ENCODE measurements around the gene FARP2. TPM values are rescaled to one million over a fixed set of nuclear protein-coding genes. Genes with fewer than 3 reads are reported as not detected.

Gene FARP2
- total RNA-seq, 4 donors from 2014 or later = 70.0 to 185 (median 95.5) TPM

DNA sequence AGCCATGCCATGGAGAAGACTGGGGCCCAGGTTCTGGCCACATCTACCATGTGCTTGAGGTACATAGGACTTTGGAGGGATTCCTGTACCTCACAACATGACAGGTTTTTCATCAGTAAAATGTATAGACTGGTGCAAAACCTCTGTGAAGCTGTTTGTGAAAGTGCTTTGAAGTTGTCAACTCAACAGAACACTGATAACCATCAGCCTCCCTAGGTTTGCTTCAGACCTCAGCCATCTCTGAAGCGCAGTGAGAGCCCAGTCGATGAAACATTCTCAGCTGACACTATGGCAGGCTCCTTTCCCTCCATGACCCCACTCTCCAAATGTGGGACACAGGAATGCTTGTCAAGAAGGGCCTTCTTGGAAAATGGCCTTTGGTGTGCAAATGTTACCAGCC, 113.7 kb downstream of the FARP2 start:
- H3K4me1 ChIP-seq = no peaks in the 10 kb centered on the region
- 79% methylated on average over 2 of the region's 2 CpGs for WGBS
- no peaks in the 10 kb centered on the region for H3K27me3 ChIP-seq
- no peak for TF ChIP-seq POLR2A (IDR thresholded peaks at IDR 0.05)
- no peak for TF ChIP-seq POLR2AphosphoS5 (IDR thresholded peaks at IDR 0.05)
- TF ChIP-seq EP300 (IDR thresholded peaks at IDR 0.05) = no peak
- TF ChIP-seq, protein P1, sequence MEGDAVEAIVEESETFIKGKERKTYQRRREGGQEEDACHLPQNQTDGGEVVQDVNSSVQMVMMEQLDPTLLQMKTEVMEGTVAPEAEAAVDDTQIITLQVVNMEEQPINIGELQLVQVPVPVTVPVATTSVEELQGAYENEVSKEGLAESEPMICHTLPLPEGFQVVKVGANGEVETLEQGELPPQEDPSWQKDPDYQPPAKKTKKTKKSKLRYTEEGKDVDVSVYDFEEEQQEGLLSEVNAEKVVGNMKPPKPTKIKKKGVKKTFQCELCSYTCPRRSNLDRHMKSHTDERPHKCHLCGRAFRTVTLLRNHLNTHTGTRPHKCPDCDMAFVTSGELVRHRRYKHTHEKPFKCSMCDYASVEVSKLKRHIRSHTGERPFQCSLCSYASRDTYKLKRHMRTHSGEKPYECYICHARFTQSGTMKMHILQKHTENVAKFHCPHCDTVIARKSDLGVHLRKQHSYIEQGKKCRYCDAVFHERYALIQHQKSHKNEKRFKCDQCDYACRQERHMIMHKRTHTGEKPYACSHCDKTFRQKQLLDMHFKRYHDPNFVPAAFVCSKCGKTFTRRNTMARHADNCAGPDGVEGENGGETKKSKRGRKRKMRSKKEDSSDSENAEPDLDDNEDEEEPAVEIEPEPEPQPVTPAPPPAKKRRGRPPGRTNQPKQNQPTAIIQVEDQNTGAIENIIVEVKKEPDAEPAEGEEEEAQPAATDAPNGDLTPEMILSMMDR (IDR thresholded peaks at IDR 0.05) = no peak
- H3K9me3 ChIP-seq = no peaks in the 10 kb centered on the region
- no peak for DNase-seq (ENCODE audit: low spot score in 2 of 2)
- H3K4me3 ChIP-seq = no peak overlapping the region
- peaks cover 32% of the 10 kb centered on the region for H3K36me3 ChIP-seq
- no peak overlapping the region for H3K27ac ChIP-seq

DNA sequence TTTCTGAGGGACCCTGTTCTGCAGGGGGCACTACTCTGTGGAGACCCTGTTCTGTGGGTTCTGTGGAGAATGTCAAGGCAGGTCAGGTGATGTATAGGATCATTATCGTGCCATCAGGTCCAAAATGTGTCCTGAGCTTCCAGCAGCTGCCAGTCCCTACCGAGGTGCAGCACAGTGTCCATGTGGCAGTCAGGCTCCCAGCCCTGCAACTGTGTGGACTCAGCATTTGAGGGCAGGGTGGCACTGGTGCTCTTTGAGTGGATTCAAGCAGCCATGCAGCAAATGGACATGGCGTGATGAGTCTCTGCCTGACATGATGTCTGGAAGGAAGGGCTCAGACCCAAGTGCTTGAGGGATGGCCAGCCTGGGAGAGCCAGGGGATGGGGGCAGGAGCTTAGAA, 117.3 kb downstream of the FARP2 start:
- no peak for DNase-seq (ENCODE audit: low spot score in 2 of 2)
- no peaks in the 10 kb centered on the region for H3K9me3 ChIP-seq
- H3K36me3 ChIP-seq = peaks cover 25% of the 10 kb centered on the region
- H3K4me1 ChIP-seq = no peaks in the 10 kb centered on the region
- no peak overlapping the region for H3K27ac ChIP-seq
- H3K4me3 ChIP-seq = no peak overlapping the region
- TF ChIP-seq POLR2AphosphoS5 (IDR thresholded peaks at IDR 0.05) = no peak
- TF ChIP-seq EP300 (IDR thresholded peaks at IDR 0.05) = no peak
- TF ChIP-seq, protein P1 (IDR thresholded peaks at IDR 0.05) = no peak
- TF ChIP-seq POLR2A (IDR thresholded peaks at IDR 0.05) = no peak
- H3K27me3 ChIP-seq = no peaks in the 10 kb centered on the region
- 100% methylated on average over 1 of the region's 3 CpGs for WGBS

DNA sequence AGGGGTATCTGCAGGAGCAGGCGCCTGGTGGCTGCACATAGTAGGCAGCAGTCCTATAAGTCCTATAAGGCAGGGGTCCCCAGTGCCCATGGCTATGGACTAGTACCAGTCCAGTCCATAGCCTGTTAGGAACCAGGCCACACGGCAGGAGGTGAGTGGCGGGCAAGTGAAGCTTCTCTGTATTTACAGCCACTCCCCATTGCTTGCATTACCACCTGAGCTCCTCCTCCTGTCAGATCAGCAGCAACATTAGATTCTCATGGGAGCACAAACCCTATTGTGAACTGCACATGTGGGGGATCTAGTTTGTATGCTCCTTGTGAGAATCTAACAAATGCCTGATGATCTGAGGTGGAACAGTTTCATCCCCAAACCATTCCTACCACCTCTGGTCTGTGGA, 119.2 kb downstream of the FARP2 start:
- DNase-seq (ENCODE audit: low spot score in 2 of 2) = no peak
- H3K4me1 ChIP-seq = no peaks in the 10 kb centered on the region
- H3K4me3 ChIP-seq = no peak overlapping the region
- TF ChIP-seq EP300 (IDR thresholded peaks at IDR 0.05) (no peak), POLR2A (IDR thresholded peaks at IDR 0.05) (no peak), POLR2AphosphoS5 (IDR thresholded peaks at IDR 0.05) (no peak)
- TF ChIP-seq, protein P1 (IDR thresholded peaks at IDR 0.05) = no peak
- peaks cover 27% of the 10 kb centered on the region for H3K36me3 ChIP-seq
- H3K27ac ChIP-seq = no peak overlapping the region
- no peaks in the 10 kb centered on the region for H3K27me3 ChIP-seq
- H3K9me3 ChIP-seq = no peaks in the 10 kb centered on the region
- WGBS = 67% methylated on average over 1 of the region's 3 CpGs

DNA sequence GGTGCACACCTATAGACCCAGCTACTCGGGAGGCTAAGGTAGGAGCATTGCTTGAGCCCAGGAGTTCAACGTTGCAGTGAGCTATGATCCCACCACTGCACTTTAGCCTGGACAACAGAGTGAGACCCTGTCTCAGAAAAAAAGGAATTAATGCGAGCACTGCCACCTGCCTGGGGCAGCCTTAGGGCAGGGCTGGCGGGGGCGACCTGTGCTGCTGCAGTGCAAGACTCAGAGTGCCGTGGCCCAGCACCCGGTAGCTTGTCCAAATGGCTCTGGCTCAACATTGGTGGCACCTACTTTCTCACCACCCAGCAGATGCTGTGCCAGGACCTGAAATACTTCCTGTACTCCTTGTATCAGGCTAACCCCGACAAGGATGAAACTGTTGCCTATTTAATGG, 122.1 kb downstream of the FARP2 start:
- Histone ChIP-seq H3K27ac (no peak overlapping the region), H3K27me3 (no peaks in the 10 kb centered on the region), H3K36me3 (peaks cover 29% of the 10 kb centered on the region), H3K9me3 (no peaks in the 10 kb centered on the region), H3K4me3 (no peak overlapping the region), H3K4me1 (no peaks in the 10 kb centered on the region)
- no peak for DNase-seq (ENCODE audit: low spot score in 2 of 2)
- TF ChIP-seq POLR2AphosphoS5 (IDR thresholded peaks at IDR 0.05) = no peak
- no peak for TF ChIP-seq EP300 (IDR thresholded peaks at IDR 0.05)
- 95% methylated on average over 7 of the region's 8 CpGs for WGBS

DNA sequence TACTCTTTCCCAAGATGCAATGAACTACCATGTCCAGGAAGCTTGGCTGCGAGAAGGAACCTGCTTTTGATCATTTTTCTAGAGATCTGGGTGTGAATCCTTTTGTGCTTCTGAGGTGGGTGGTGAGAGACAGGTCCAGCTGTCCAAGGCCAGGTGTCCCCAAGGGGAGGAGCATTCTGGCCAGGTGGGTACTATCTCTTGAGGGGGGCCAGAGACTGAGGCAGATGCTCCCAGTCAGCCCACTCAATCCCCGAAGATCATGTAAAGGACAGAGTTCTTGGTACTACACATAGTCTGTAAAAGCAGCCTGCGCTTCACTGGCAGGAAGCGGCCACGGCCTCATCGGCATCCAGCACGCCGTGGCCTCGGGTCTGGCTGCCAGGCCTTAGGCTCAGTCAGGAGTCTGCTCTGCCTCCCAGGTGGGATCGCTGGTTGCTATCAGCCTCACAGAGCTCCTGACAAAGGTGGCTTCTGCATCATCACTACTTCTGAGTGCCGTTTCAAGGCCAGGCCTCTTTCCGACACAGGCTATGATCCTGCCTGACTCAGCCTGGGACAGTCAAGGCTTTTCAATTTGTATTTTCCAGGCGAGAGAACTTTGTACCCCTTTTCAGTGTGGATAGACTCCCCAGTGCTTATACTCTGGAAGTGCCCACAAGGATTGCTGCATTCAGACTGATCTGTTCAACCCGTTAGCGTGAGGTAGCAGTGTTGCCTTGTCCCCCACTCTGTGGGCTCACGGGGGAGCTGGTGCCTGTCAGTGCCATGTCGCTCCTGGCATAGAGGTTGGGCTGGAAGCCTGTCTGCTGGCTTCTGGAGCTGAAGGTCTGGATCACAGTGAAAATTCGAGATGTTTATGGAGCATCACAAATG, 123.2 kb downstream of the FARP2 start:
- Histone ChIP-seq H3K27me3 (no peaks in the 10 kb centered on the region), H3K4me1 (no peaks in the 10 kb centered on the region), H3K4me3 (no peak overlapping the region), H3K27ac (no peak overlapping the region), H3K9me3 (no peaks in the 10 kb centered on the region), H3K36me3 (peaks cover 38% of the 10 kb centered on the region)
- TF ChIP-seq POLR2AphosphoS5 (IDR thresholded peaks at IDR 0.05) (no peak), EP300 (IDR thresholded peaks at IDR 0.05) (no peak)
- TF ChIP-seq, protein P1 (IDR thresholded peaks at IDR 0.05) = no peak
- WGBS = 87% methylated on average over 6 of the region's 18 CpGs
- no peak for DNase-seq (ENCODE audit: low spot score in 2 of 2)
